GM12892 (cell line): ENCODE results near the gene KRTAP10-1.

Source experiments
- POLR2AphosphoS5 ChIP-seq: IDR thresholded peaks from 2 replicates; pipeline ENCODE4 v1.6.1; 2011; ENCODE audit warnings: low read depth, low read length, control low read depth
- TAF1 ChIP-seq: IDR thresholded peaks from 2 replicates; pipeline ENCODE4 v1.6.1; 2011; ENCODE audit warnings: low read depth, mild to moderate bottlenecking, control low read depth, low read length, borderline replicate concordance

- TF ChIP-seq POLR2AphosphoS5 (no peak), TAF1 (no peak)
Observed at GRCh38 chr21:44532712-44533111, 7.3 kb downstream of the KRTAP10-1 start.
